GM12878 (cell line): ENCODE measurements around the gene LMBR1. TPM values are rescaled to one million over a fixed set of nuclear protein-coding genes. Genes with fewer than 3 reads are reported as not detected.

ENCODE experiments used
- ATAC-seq: fragments of 200-7000 bp; cut with Tn5 transposase; 3 replicates; pipeline ENCODE4 v1.9.1; 2020; ENCODE audit warnings: mild to moderate bottlenecking, moderate library complexity
- BruUV-seq: library from RNA; stranded (reverse); fragments of 400-500 nt; replicated peaks from 2 replicates; lab custom pipeline; 2021; lab: Mats Ljungman, UMichigan
- CTCF ChIA-PET: fragments of 300-600 bp; sonication (Branson Sonifier 250); formaldehyde crosslinking; extraction: SDS; loops from one replicate; lab custom pipeline; 2021; ENCODE audit warnings: inconsistent platforms; lab: Yijun Ruan, JAX
- POLR2A ChIA-PET: fragments of 350-600 bp; formaldehyde crosslinking; extraction: SDS; loops from one replicate; lab custom pipeline; 2021; ENCODE audit warnings: inconsistent platforms; lab: Charles Lee
- RAD21 ChIA-PET: fragments of 300-600 bp; sonication (Branson Sonifier 250); formaldehyde crosslinking; loops from one replicate; lab custom pipeline; 2023; ENCODE audit warnings: antibody characterized with exemption; ENCODE audit not compliant: unreplicated experiment; lab: Charles Lee
- SMC1A ChIA-PET: fragments of 300-600 bp; sonication (Branson Sonifier 250); formaldehyde crosslinking; loops from one replicate; lab custom pipeline; 2023; ENCODE audit not compliant: unreplicated experiment, uncharacterized antibody; lab: Charles Lee
- DNase-seq: peaks from one replicate; pipeline ENCODE4 v3.0.0-alpha.2; 2011; ENCODE audit warnings: low read depth, low spot score
- FAIRE-seq: peaks from 3 replicates; lab custom pipeline; 2011; peaks lifted over from hg19 to GRCh38; lab: Jason Lieb, UNC
- H2AFZ ChIP-seq: 2 replicates; pipeline ENCODE4 v1.6.0; 2011; ENCODE audit warnings: low read depth, low read length, control low read depth; ENCODE audit not compliant: control insufficient read depth
- H3K27ac ChIP-seq: 2 replicates; pipeline ENCODE4 v1.5.1; 2011; ENCODE audit warnings: control low read depth; ENCODE audit not compliant: control insufficient read depth, insufficient read depth
- H3K27me3 ChIP-seq, 2 experiments: replicated peaks in 1 of 2; 2 replicates each; pipeline versions ENCODE4 v1.6.0 to v1.6.1; 2011; ENCODE audit warnings: low read length in 1 of 2; ENCODE audit not compliant: control insufficient read depth in 2 of 2, insufficient read depth in 2 of 2
- H3K36me3 ChIP-seq, 2 experiments: 2 replicates each; pipeline ENCODE4 v1.5.1; 2011; ENCODE audit warnings: low read length in 1 of 2; ENCODE audit not compliant: control insufficient read depth in 2 of 2, insufficient read depth in 2 of 2
- H3K4me1 ChIP-seq: 2 replicates; pipeline ENCODE4 v1.6.1; 2011; ENCODE audit warnings: mild to moderate bottlenecking, low read length, moderate library complexity, mixed read lengths; ENCODE audit not compliant: control insufficient read depth, insufficient read depth
- H3K4me2 ChIP-seq: 2 replicates; pipeline ENCODE4 v1.6.0; 2011; ENCODE audit warnings: control low read depth; ENCODE audit not compliant: control insufficient read depth, insufficient read depth
- H3K4me3 ChIP-seq: fragments of 200-600 bp; sonication (generic); 2 replicates; pipeline ENCODE4 v1.5.1; 2016
- H3K79me2 ChIP-seq: 2 replicates; pipeline ENCODE4 v1.6.0; 2011; ENCODE audit warnings: low read length; ENCODE audit not compliant: control insufficient read depth, insufficient read depth
- H3K9ac ChIP-seq: 2 replicates; pipeline ENCODE4 v1.8.0; 2011; ENCODE audit warnings: low read length, control low read depth, mixed read lengths; ENCODE audit not compliant: control insufficient read depth, insufficient read depth
- H3K9me3 ChIP-seq: replicated peaks from 3 replicates; pipeline ENCODE4 v1.5.1; 2011; ENCODE audit warnings: mild to moderate bottlenecking, low read length; ENCODE audit not compliant: control insufficient read depth, insufficient read depth
- H4K20me1 ChIP-seq: 2 replicates; pipeline ENCODE4 v1.6.0; 2011; ENCODE audit not compliant: control insufficient read depth, insufficient read depth
- CREB1 ChIP-seq: IDR thresholded peaks from 2 replicates; pipeline ENCODE4 v1.6.1; 2012; ENCODE audit warnings: low read depth, mild to moderate bottlenecking, inconsistent platforms
- DPF2 ChIP-seq: fragments of 450-650 bp; IDR thresholded peaks from 2 replicates; pipeline ENCODE4 v1.6.1; 2017; ENCODE audit warnings: mild to moderate bottlenecking
- MXI1 ChIP-seq: fragments of 150-350 bp; IDR thresholded peaks from 2 replicates; pipeline ENCODE4 v1.6.1; 2011; ENCODE audit warnings: low read depth, mild to moderate bottlenecking, inconsistent platforms, low read length, improper control_type of control experiment
- RELA ChIP-seq: fragments of 450-650 bp; IDR thresholded peaks from 2 replicates; pipeline ENCODE4 v1.8.0; 2014; ENCODE audit warnings: borderline replicate concordance; ENCODE audit not compliant: partially characterized antibody
- SPI1 ChIP-seq: IDR thresholded peaks from 2 replicates; pipeline ENCODE4 v1.6.1; 2011; ENCODE audit warnings: low read depth, mild to moderate bottlenecking, low read length, moderate library complexity, borderline replicate concordance; ENCODE audit not compliant: insufficient read depth
- SREBF1 ChIP-seq: IDR thresholded peaks from 2 replicates; pipeline ENCODE4 v1.6.1; 2012; ENCODE audit warnings: mild to moderate bottlenecking, low read length
- ZNF207 ChIP-seq: fragments of 450-650 bp; IDR thresholded peaks from 2 replicates; pipeline ENCODE4 v1.6.1; 2014; ENCODE audit warnings: antibody characterized with exemption, mild to moderate bottlenecking, borderline replicate concordance
- WGBS: methylation state at CpG from one replicate; pipeline ENCODE4 v1.1.6; 2016; ENCODE audit warnings: low lambda C conversion rate; ENCODE audit not compliant: insufficient replicate concordance, insufficient coverage; ENCODE audit errors: missing lambda C conversion rate; 5-methylcytosine and 5-hydroxymethylcytosine counted together
- in situ Hi-C: fragments of 300-500 bp; cut with MboI; formaldehyde crosslinking; loops from 9 replicates; pipeline ENCODE4 v1.14.3; 2018; ENCODE audit warnings: mixed read lengths
- intact Hi-C: fragments of 100-400 bp; cut with micrococcal nuclease; formaldehyde crosslinking; loops from one replicate; pipeline ENCODE4 v1.14.2; 2022; ENCODE audit not compliant: unreplicated experiment
- polyA plus RNA-seq, 11 experiments: library from polyadenylated mRNA; depleted of rRNA in 4 of 11; unstranded in 6 of 11; stranded (reverse) in 5 of 11; fragments of >200 nt; fragmentation: Nextera tagmentation in 4 of 11; fragmentation: Illumina TruSeq in 1 of 11; extraction: Ambion mirVana in 4 of 11; extraction: Trizol in 1 of 11; gene quantifications; 1 replicate in 1 of 11; 2 replicates in 10 of 11; pipeline versions ENCODE4 v1.2.1 to v1.2.3, GENCODE V29; 2011 to 2016; ENCODE audit warnings: inconsistent platforms in 2 of 11, missing spikeins in 2 of 11, low read depth in 1 of 11
- total RNA-seq, 4 experiments: library from RNA; depleted of rRNA in 3 of 4; stranded (reverse); fragments of >200 nt in 3 of 4; fragmentation: Illumina TruSeq in 1 of 4; extraction: Trizol in 1 of 4; gene quantifications; 2 replicates each; pipeline versions ENCODE4 v1.2.1 to v1.2.3, GENCODE V29; 2013 to 2021
- TF ChIP-seq, protein P1 (sequence below): fragments of 450-650 bp; IDR thresholded peaks from 2 replicates; pipeline ENCODE4 v1.6.1; 2017; ENCODE audit warnings: mild to moderate bottlenecking
- TF ChIP-seq, protein P2 (sequence below): IDR thresholded peaks from 2 replicates; pipeline ENCODE4 v1.6.1; 2011; ENCODE audit warnings: mild to moderate bottlenecking, low read depth, low read length, moderate library complexity; ENCODE audit not compliant: insufficient replicate concordance

The LMBR1 gene
- total and polyA plus RNA-seq, 10 of the 15 experiments (the other 5 are each of a cell fraction or from before 2014, with no cell fraction given), result 4.0 to 63.5 (median 28.8) TPM

DNA sequence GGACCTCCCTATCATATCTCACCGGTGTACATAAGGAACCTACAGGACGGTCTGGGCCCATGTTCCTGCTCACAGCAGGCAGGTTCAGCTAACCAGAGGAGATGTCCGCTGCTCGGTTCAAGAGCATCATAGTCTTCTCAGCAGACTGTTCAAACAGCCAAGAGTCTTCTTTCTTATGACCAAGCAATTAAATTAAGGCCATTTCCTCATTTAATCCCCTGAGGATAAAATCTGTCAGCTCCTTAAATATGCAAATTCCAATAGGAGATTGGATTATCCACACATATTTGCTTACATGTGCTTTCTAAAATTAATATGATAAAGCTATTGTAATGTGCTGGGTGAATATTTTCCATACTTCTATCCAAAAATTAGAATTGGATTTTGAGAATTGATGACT, 59.7 kb downstream of the LMBR1 start:
- Histone ChIP-seq H3K27me3 (no peaks in the 10 kb centered on the region), H3K9me3 (no peaks in the 10 kb centered on the region), H3K27ac (no peak overlapping the region), H3K4me3 (no peak overlapping the region), H3K36me3 (peaks cover 0 to 3% of the 10 kb centered on the region in 2 experiments; a peak in 2 of 4 replicates), H2AFZ (no peak overlapping the region), H4K20me1 (no peaks in the 10 kb centered on the region), H3K4me1 (peaks cover 7% of the 10 kb centered on the region; the same call in 1 of the 2 replicates), H3K4me2 (no peak overlapping the region), H3K79me2 (no peaks in the 10 kb centered on the region), H3K9ac (no peak overlapping the region)
- 99% methylated on average over 4 of the region's 4 CpGs for WGBS
- no peak for FAIRE-seq
- in situ Hi-C loops, result no loop called here
- no TSS peak for BruUV-seq
- ChIA-PET RAD21 (no interaction called here), POLR2A (no interaction called here), SMC1A (no interaction called here), CTCF (no interaction called here)
- ATAC-seq, result no peak
- DNase-seq, result no peak
- intact Hi-C loops, result no loop called here
- TF ChIP-seq MXI1 (no peak), SPI1 (no peak), DPF2 (no peak), CREB1 (no peak), SREBF1 (no peak), ZNF207 (no peak), RELA (no peak)
- TF ChIP-seq, protein P1, sequence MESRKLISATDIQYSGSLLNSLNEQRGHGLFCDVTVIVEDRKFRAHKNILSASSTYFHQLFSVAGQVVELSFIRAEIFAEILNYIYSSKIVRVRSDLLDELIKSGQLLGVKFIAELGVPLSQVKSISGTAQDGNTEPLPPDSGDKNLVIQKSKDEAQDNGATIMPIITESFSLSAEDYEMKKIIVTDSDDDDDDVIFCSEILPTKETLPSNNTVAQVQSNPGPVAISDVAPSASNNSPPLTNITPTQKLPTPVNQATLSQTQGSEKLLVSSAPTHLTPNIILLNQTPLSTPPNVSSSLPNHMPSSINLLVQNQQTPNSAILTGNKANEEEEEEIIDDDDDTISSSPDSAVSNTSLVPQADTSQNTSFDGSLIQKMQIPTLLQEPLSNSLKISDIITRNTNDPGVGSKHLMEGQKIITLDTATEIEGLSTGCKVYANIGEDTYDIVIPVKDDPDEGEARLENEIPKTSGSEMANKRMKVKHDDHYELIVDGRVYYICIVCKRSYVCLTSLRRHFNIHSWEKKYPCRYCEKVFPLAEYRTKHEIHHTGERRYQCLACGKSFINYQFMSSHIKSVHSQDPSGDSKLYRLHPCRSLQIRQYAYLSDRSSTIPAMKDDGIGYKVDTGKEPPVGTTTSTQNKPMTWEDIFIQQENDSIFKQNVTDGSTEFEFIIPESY, result no peak
- TF ChIP-seq, protein P2, sequence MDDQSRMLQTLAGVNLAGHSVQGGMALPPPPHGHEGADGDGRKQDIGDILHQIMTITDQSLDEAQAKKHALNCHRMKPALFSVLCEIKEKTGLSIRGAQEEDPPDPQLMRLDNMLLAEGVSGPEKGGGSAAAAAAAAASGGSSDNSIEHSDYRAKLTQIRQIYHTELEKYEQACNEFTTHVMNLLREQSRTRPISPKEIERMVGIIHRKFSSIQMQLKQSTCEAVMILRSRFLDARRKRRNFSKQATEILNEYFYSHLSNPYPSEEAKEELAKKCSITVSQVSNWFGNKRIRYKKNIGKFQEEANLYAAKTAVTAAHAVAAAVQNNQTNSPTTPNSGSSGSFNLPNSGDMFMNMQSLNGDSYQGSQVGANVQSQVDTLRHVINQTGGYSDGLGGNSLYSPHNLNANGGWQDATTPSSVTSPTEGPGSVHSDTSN, result no peak
